Endothelial cell of umbilical vein (primary cell): ENCODE data around the gene TM4SF18. TPM values are rescaled to one million over a fixed set of nuclear protein-coding genes. Genes with fewer than 3 reads are reported as not detected.

Experiments
- BruUV-seq: library from RNA; stranded (reverse); fragments of 400-500 nt; replicated peaks from 2 replicates; lab custom pipeline; 2021; lab: Mats Ljungman, UMichigan
- CTCF ChIA-PET: fragments of 300-600, 350-600 bp; sonication (Branson Sonifier 250); formaldehyde crosslinking; loops from one replicate; lab custom pipeline; 2021; ENCODE audit warnings: antibody characterized with exemption, inconsistent platforms; lab: Charles Lee
- POLR2A ChIA-PET: fragments of 300-600, 350-600 bp; sonication (Branson Sonifier 250); formaldehyde crosslinking; loops from one replicate; lab custom pipeline; 2021; ENCODE audit warnings: antibody characterized with exemption, inconsistent platforms; lab: Charles Lee
- DNase-seq: peaks from one replicate; pipeline ENCODE4 v3.0.0-alpha.2; 2011; ENCODE audit warnings: low read depth, low spot score
- FAIRE-seq: peaks from 2 replicates; lab custom pipeline; 2011; peaks lifted over from hg19 to GRCh38; lab: Jason Lieb, UNC
- H2AFZ ChIP-seq: 2 replicates; pipeline ENCODE4 v1.6.0; 2012; ENCODE audit warnings: low read depth, low read length, control low read depth, inconsistent platforms
- H3K27ac ChIP-seq: 2 replicates; pipeline ENCODE4 v1.5.1; 2011; ENCODE audit warnings: low read depth, mild to moderate bottlenecking, control low read depth, low read length, moderate library complexity; ENCODE audit not compliant: insufficient read depth
- H3K27me3 ChIP-seq, 2 experiments: 2 replicates each; pipeline versions ENCODE4 v1.6.0 to v1.6.1; 2011; ENCODE audit warnings: low read length in 2 of 2, mixed read lengths in 1 of 2; ENCODE audit not compliant: control insufficient read depth in 2 of 2, insufficient read depth in 2 of 2
- H3K36me3 ChIP-seq, 2 experiments: 2 replicates in 1 of 2; 3 replicates in 1 of 2; pipeline ENCODE4 v1.5.1; 2011; ENCODE audit warnings: low read length in 2 of 2, mild to moderate bottlenecking in 1 of 2, moderate library complexity in 1 of 2; ENCODE audit not compliant: control insufficient read depth in 2 of 2, insufficient read depth in 2 of 2; ENCODE audit errors: extremely low read depth in 1 of 2
- H3K4me1 ChIP-seq: 3 replicates; pipeline ENCODE4 v1.5.1; 2011; ENCODE audit warnings: mild to moderate bottlenecking, low read length; ENCODE audit not compliant: control insufficient read depth, insufficient read depth; ENCODE audit errors: extremely low read depth
- H3K4me2 ChIP-seq: 2 replicates; pipeline ENCODE4 v1.6.1; 2011; ENCODE audit warnings: low read length, control low read depth, mixed read lengths; ENCODE audit not compliant: insufficient read depth
- H3K4me3 ChIP-seq, 3 experiments: fragments of 200-600 bp in 1 of 3; sonication (generic), shearing (Covaris generic) in 1 of 3; replicated peaks in 1 of 3; 2 replicates each; pipeline ENCODE4 v1.5.1; 2011 to 2016; ENCODE audit warnings: control low read depth in 3 of 3, low read length in 3 of 3, mild to moderate bottlenecking in 2 of 3, inconsistent platforms in 1 of 3, low read depth in 1 of 3, moderate library complexity in 1 of 3; ENCODE audit not compliant: insufficient read depth in 1 of 3
- H3K79me2 ChIP-seq: 2 replicates; pipeline ENCODE4 v1.6.0; 2012; ENCODE audit warnings: low read length, inconsistent platforms; ENCODE audit not compliant: control insufficient read depth, insufficient read depth
- H3K9ac ChIP-seq: replicated peaks from 2 replicates; pipeline ENCODE3; 2011; ENCODE audit warnings: low read length, control low read depth; ENCODE audit not compliant: insufficient read depth; ENCODE audit errors: extremely low read depth
- H3K9me1 ChIP-seq: replicated peaks from 3 replicates; pipeline ENCODE4 v1.6.0; 2011; ENCODE audit warnings: mild to moderate bottlenecking, low read length; ENCODE audit not compliant: control insufficient read depth, insufficient read depth; ENCODE audit errors: extremely low read depth
- H3K9me3 ChIP-seq: replicated peaks from 2 replicates; pipeline ENCODE4 v1.5.1; 2012; ENCODE audit warnings: low read length, inconsistent platforms; ENCODE audit not compliant: control insufficient read depth, insufficient read depth
- H4K20me1 ChIP-seq: replicated peaks from 2 replicates; pipeline ENCODE3; 2011; ENCODE audit warnings: mild to moderate bottlenecking, low read length; ENCODE audit not compliant: control insufficient read depth, insufficient read depth; ENCODE audit errors: extremely low read depth
- EZH2 ChIP-seq: IDR thresholded peaks from 2 replicates; pipeline ENCODE4 v1.6.1; 2012; ENCODE audit warnings: borderline replicate concordance, low read depth, mild to moderate bottlenecking, moderate library complexity, low read length, inconsistent platforms; ENCODE audit not compliant: severe bottlenecking
- FOS ChIP-seq: IDR thresholded peaks from 2 replicates; pipeline ENCODE4 v1.6.1; 2011; ENCODE audit warnings: mild to moderate bottlenecking, low read length, moderate library complexity, borderline replicate concordance; ENCODE audit not compliant: insufficient read depth
- GATA2 ChIP-seq: IDR thresholded peaks from 2 replicates; pipeline ENCODE4 v1.7.0; 2011; ENCODE audit warnings: low read depth, mild to moderate bottlenecking, moderate library complexity, mixed read lengths, low read length; ENCODE audit not compliant: insufficient read length, insufficient read depth
- JUN ChIP-seq: IDR thresholded peaks from 2 replicates; pipeline ENCODE4 v1.6.1; 2011; ENCODE audit warnings: borderline replicate concordance, low read depth; ENCODE audit not compliant: insufficient read length, insufficient read depth
- MAX ChIP-seq: IDR thresholded peaks from 2 replicates; pipeline ENCODE4 v1.6.1; 2011; ENCODE audit not compliant: insufficient read depth, insufficient read length
- MYC ChIP-seq: IDR thresholded peaks from one replicate; pipeline ENCODE4 v1.6.1; 2011; ENCODE audit warnings: mild to moderate bottlenecking, low read depth, low read length
- POLR2A ChIP-seq: IDR thresholded peaks from 2 replicates; pipeline ENCODE4 v1.6.1; 2012; ENCODE audit warnings: low read depth, mild to moderate bottlenecking, control low read depth, low read length
- POLR2AphosphoS5 ChIP-seq: IDR thresholded peaks from 2 replicates; pipeline ENCODE4 v1.6.1; 2012; ENCODE audit warnings: low read depth, mild to moderate bottlenecking, control low read depth, low read length, moderate library complexity; ENCODE audit not compliant: insufficient read depth
- dilution Hi-C: fragments of 300-500 bp; cut with MboI; formaldehyde crosslinking; loops from one replicate; pipeline ENCODE4 v1.15.0; 2019; ENCODE audit warnings: low sequenced_read_pairs; ENCODE audit not compliant: extremely low pct_ligation_motif_present
- intact Hi-C: fragments of 100-400 bp; cut with micrococcal nuclease; formaldehyde crosslinking; loops from one replicate; pipeline ENCODE4 v1.10.0; 2022
- polyA plus RNA-seq, 4 experiments: library from polyadenylated mRNA; depleted of rRNA in 3 of 4; stranded (reverse) in 3 of 4; unstranded in 1 of 4; fragments of >200 nt; gene quantifications; 2 replicates each; pipeline versions ENCODE4 v1.2.1 to v1.2.3, GENCODE V29; 2011 to 2012; ENCODE audit warnings: missing spikeins in 1 of 4
- total RNA-seq: library from RNA; stranded (reverse); gene quantifications from 2 replicates; pipeline ENCODE4 v1.2.3, GENCODE V29; 2021
- TF ChIP-seq, protein P1 (sequence below), 2 donors: IDR thresholded peaks; 1 replicate in 1 of 2; 2 replicates in 1 of 2; pipeline ENCODE4 v1.5.1; 2011; ENCODE audit warnings: low read length in 2 of 2, mild to moderate bottlenecking in 2 of 2, moderate library complexity in 2 of 2, control low read depth in 1 of 2, inconsistent platforms in 1 of 2, low read depth in 1 of 2; ENCODE audit not compliant: insufficient read depth in 1 of 2; ENCODE audit errors: extremely low read depth in 1 of 2

Gene TM4SF18
- total and polyA plus RNA-seq, 2 donors (not counting 3 experiments of a cell fraction or from before 2014, with no cell fraction given), result 158 to 163 TPM

DNA sequence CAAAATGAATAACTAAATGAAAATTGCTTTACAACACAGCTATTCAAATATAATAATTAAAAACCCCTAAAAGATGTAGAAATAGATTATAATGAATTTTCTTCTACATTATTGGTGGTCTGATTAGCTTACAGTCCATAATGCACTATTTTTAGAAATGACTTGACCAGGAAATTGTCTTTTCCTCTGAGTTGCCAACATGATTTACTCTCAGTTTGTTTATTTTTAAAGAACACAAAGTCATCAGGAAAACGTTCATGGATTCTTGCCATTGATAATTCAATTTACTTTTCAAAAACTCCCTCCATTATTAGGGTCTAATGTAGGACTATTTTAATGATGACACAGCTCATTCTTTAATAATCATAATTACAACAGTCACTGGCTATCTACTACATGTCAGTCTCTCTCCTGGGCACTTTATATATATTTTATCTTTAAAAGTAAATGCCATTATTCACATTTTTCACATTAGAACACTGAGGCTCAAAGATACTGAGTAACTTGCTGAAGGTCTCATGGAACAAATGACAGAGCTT lies 1.1 kb downstream of the TM4SF18 start:
- H3K4me3 ChIP-seq, result peak overlapping the region; percentile 17 to 92 (median 35)
- peak; percentile 81 for DNase-seq

DNA sequence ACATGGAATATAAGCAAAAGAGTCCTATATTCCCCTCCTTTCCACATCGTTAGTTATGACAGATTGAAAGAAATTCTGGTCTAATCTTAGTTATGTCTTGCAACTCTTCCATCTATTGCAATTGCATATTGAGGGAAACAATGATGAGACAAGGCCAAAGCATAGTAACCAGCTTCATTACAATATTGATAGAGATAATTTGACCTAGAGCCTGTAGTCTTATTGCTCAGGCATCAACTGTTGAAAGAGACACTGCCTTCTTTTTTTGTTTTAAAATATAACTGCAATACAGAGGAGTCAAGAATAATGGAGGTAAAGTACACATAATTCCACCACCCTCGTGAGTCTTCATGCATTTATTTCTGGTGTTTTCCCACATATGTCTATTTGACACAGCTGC lies 2.0 kb downstream of the TM4SF18 start:
- BruUV-seq, result no TSS peak
- Histone ChIP-seq H4K20me1 (no peaks in the 10 kb centered on the region), H3K4me1 (peaks cover 54% of the 10 kb centered on the region), H3K9ac (peak overlapping the region; percentile 97), H3K9me3 (no peaks in the 10 kb centered on the region), H3K79me2 (peaks cover 8% of the 10 kb centered on the region), H3K27ac (peak overlapping the region; percentile 92), H3K9me1 (no peaks in the 10 kb centered on the region), H3K4me3 (peak overlapping the region in 2 of 3 experiments; percentile 19 to 92), H3K27me3 (no peaks in the 10 kb centered on the region), H3K4me2 (peak overlapping the region; percentile 79), H3K36me3 (peaks cover 3 to 5% of the 10 kb centered on the region in 2 experiments), H2AFZ (no peak overlapping the region)
- POLR2A ChIA-PET, result interaction anchor here (2.5 to 3.3 kb wide), 3 partner anchors 9 to 46 kb away, joined by 12 to 28 read pairs (median 18); partner anchors contain the start of gene TM4SF1
- FAIRE-seq, result no peak
- TF ChIP-seq, protein P1, sequence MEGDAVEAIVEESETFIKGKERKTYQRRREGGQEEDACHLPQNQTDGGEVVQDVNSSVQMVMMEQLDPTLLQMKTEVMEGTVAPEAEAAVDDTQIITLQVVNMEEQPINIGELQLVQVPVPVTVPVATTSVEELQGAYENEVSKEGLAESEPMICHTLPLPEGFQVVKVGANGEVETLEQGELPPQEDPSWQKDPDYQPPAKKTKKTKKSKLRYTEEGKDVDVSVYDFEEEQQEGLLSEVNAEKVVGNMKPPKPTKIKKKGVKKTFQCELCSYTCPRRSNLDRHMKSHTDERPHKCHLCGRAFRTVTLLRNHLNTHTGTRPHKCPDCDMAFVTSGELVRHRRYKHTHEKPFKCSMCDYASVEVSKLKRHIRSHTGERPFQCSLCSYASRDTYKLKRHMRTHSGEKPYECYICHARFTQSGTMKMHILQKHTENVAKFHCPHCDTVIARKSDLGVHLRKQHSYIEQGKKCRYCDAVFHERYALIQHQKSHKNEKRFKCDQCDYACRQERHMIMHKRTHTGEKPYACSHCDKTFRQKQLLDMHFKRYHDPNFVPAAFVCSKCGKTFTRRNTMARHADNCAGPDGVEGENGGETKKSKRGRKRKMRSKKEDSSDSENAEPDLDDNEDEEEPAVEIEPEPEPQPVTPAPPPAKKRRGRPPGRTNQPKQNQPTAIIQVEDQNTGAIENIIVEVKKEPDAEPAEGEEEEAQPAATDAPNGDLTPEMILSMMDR (IDR thresholded peaks at IDR 0.05; ENCODE audit: extremely low read depth in 1 of 2, insufficient read depth in 1 of 2, low read depth in 1 of 2, low read length in 2 of 2), result no peak
- no peak for TF ChIP-seq EZH2
- no peak for TF ChIP-seq MAX
- no peak for TF ChIP-seq GATA2
- no peak for TF ChIP-seq MYC
- TF ChIP-seq POLR2A, result no peak
- no peak for TF ChIP-seq FOS
- TF ChIP-seq JUN, result no peak
- CTCF ChIA-PET, result interaction anchor here (0.6 to 5.2 kb wide), 13 partner anchors 9 to 376 kb away, joined by 3 to 61 read pairs (median 8); no protein-coding TSS in a partner anchor
- dilution Hi-C loops (no loop called here), intact Hi-C loops (loop anchor here (5.0 kb wide), 1 partner anchor 39 kb away; no protein-coding TSS in a partner anchor)
- DNase-seq, result no peak

More for the DNA sequence above, 1.1 kb downstream of the TM4SF18 start:
- Histone ChIP-seq H3K4me1 (peaks cover 54% of the 10 kb centered on the region), H3K9ac (peak overlapping the region; percentile 97), H3K79me2 (peaks cover 8% of the 10 kb centered on the region), H3K9me1 (no peaks in the 10 kb centered on the region), H3K36me3 (peaks cover 2% of the 10 kb centered on the region in 2 experiments), H2AFZ (no peak overlapping the region), H3K27ac (peak overlapping the region; percentile 92), H3K9me3 (no peaks in the 10 kb centered on the region), H3K4me2 (peak overlapping the region; percentile 79), H3K27me3 (no peaks in the 10 kb centered on the region), H4K20me1 (no peaks in the 10 kb centered on the region)
- BruUV-seq, result no TSS peak
- CTCF ChIA-PET, result interaction anchor here (0.8 to 5.2 kb wide), 18 partner anchors 8 to 377 kb away, joined by 3 to 61 read pairs (median 6); no protein-coding TSS in a partner anchor
- TF ChIP-seq MYC, result no peak
- peak; percentile 33 for TF ChIP-seq FOS
- no peak for TF ChIP-seq POLR2AphosphoS5
- peak; percentile 87 for TF ChIP-seq JUN
- TF ChIP-seq GATA2, result peak; percentile 28
- dilution Hi-C loops (no loop called here), intact Hi-C loops (loop anchor here (1.0 to 5.0 kb wide), 4 partner anchors 8 to 377 kb away; no protein-coding TSS in a partner anchor)
- peak; percentile 48 for FAIRE-seq
- POLR2A ChIA-PET, result interaction anchor here (0.7 to 3.3 kb wide), 6 partner anchors 8 to 157 kb away, joined by 3 to 28 read pairs (median 12); partner anchors contain the start of gene TM4SF1
